Esophagus muscularis mucosa (tissue), 3 donors: ENCODE data around the gene SPOCK1.

Source experiments
- POLR2AphosphoS5 ChIP-seq, 2 donors: sonication (generic); formaldehyde crosslinking; IDR thresholded peaks; one replicate each; pipeline ENCODE4 v1.6.1; 2017; ENCODE audit warnings: antibody characterized with exemption in 2 of 2
- TF ChIP-seq, protein P1 (sequence below), 3 experiments: fragments of 200-600 bp in 2 of 3; fragments of 450-650 bp in 1 of 3; sonication (generic) in 2 of 3; IDR thresholded peaks; one replicate each; pipeline ENCODE4 v1.5.1; 2017 to 2019; ENCODE audit warnings: antibody characterized with exemption in 3 of 3, mild to moderate bottlenecking in 2 of 3, moderate library complexity in 1 of 3

DNA sequence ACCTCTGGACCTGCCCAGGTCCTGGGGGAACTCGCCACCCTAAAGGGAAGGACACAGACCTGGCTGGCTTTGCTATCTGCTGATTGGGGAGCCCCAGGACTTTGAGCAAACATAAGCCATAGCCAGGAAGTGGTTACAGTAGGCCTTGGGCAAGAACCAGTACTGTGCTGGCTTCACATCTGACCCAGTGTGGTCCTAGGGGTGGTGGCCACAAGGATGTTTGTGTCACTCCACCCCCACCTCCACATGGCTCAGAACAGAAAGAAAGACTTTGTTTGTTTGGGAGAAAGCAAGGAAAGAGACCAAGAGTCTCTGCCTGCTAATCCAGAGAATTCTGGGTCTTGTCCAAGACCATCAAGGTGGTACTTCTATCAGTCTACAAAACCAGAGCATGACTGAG, 334.2 kb downstream of the SPOCK1 start:
- TF ChIP-seq, protein P1, sequence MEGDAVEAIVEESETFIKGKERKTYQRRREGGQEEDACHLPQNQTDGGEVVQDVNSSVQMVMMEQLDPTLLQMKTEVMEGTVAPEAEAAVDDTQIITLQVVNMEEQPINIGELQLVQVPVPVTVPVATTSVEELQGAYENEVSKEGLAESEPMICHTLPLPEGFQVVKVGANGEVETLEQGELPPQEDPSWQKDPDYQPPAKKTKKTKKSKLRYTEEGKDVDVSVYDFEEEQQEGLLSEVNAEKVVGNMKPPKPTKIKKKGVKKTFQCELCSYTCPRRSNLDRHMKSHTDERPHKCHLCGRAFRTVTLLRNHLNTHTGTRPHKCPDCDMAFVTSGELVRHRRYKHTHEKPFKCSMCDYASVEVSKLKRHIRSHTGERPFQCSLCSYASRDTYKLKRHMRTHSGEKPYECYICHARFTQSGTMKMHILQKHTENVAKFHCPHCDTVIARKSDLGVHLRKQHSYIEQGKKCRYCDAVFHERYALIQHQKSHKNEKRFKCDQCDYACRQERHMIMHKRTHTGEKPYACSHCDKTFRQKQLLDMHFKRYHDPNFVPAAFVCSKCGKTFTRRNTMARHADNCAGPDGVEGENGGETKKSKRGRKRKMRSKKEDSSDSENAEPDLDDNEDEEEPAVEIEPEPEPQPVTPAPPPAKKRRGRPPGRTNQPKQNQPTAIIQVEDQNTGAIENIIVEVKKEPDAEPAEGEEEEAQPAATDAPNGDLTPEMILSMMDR (IDR thresholded peaks at IDR 0.05) = no peak
- TF ChIP-seq POLR2AphosphoS5 (IDR thresholded peaks at IDR 0.05) = no peak
